Skeletal muscle tissue (tissue), 4 donors: ENCODE data around the gene PRKACG. TPM values are rescaled to one million over a fixed set of nuclear protein-coding genes. Genes with fewer than 3 reads are reported as not detected.

Experiments used
- H3K27ac ChIP-seq: one replicate; pipeline ENCODE4 v1.7.0; 2013; ENCODE audit warnings: mild to moderate bottlenecking, low read depth, low read length, inconsistent platforms
- H3K27me3 ChIP-seq, 3 donors: one replicate each; pipeline ENCODE4 v1.7.0; 2013; ENCODE audit warnings: low read length in 3 of 3; ENCODE audit not compliant: control insufficient read depth in 3 of 3, insufficient read depth in 3 of 3
- H3K36me3 ChIP-seq, 3 donors: one replicate each; pipeline ENCODE4 v1.7.0; 2013; ENCODE audit warnings: low read length in 3 of 3; ENCODE audit not compliant: control insufficient read depth in 3 of 3, insufficient read depth in 3 of 3
- H3K4me1 ChIP-seq, 3 donors: one replicate each; pipeline ENCODE4 v1.7.0; 2013; ENCODE audit warnings: low read length in 3 of 3, mild to moderate bottlenecking in 3 of 3; ENCODE audit not compliant: control insufficient read depth in 3 of 3, insufficient read depth in 3 of 3
- H3K4me3 ChIP-seq, 3 donors: one replicate each; pipeline ENCODE4 v1.7.0; 2013; ENCODE audit warnings: low read length in 3 of 3
- H3K9ac ChIP-seq, 3 donors: one replicate each; pipeline ENCODE4 v1.7.0; 2013; ENCODE audit warnings: low read length in 3 of 3, mild to moderate bottlenecking in 3 of 3, moderate library complexity in 2 of 3, low read depth in 1 of 3
- H3K9me3 ChIP-seq, 3 donors: one replicate each; pipeline ENCODE4 v1.7.0; 2013; ENCODE audit warnings: low read length in 3 of 3; ENCODE audit not compliant: control insufficient read depth in 3 of 3
- total RNA-seq: library from RNA; depleted of rRNA; stranded (reverse); fragments of >200 nt; gene quantifications from one replicate; pipeline ENCODE4 v1.2.3, GENCODE V29; 2014
- donor health status: Osteomylitis.

PRKACG gene
- total RNA-seq, 1 donor from 2014 or later = not detected

DNA sequence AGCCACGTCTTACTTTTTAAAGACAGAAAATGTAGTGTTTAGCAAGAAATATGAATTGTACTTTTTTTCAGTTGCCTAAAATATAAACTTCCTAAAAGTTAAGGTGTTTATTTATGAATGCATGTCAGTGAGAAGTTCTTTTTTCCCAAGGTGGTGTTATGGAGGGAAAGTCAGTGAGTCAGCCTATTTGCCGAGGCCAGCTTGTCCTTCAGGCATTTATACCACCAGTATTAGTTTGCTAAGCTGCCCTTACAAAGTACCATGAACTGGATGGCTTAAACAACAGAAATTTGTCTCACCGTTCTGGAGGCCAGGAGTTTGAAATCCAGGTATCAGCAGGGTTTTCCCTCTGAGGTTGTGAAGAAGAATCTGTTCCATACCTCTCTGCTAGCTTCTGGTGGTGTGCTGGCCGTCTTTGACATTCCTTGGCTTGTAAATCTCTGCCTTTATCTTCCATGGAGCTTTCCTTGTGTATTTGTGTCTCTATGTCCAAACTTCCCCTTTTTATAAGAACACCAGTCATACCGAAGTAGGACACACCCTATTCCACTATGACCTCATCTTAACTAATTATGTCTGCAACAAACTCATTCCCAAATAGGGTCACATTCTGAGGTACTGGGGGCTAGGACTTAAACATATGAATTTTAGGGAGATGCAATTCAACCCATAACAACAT lies 38.4 kb downstream of the PRKACG start:
- Histone ChIP-seq H3K9me3 (no peaks in the 10 kb centered on the region), H3K4me1 (peaks cover 10 to 13% (median 11%) of the 10 kb centered on the region in 3 donors), H3K4me3 (peak overlapping the region in 1 of 3 donors; percentile 32), H3K27me3 (no peaks in the 10 kb centered on the region), H3K9ac (no peak overlapping the region), H3K27ac (no peak overlapping the region), H3K36me3 (no peaks in the 10 kb centered on the region)

DNA sequence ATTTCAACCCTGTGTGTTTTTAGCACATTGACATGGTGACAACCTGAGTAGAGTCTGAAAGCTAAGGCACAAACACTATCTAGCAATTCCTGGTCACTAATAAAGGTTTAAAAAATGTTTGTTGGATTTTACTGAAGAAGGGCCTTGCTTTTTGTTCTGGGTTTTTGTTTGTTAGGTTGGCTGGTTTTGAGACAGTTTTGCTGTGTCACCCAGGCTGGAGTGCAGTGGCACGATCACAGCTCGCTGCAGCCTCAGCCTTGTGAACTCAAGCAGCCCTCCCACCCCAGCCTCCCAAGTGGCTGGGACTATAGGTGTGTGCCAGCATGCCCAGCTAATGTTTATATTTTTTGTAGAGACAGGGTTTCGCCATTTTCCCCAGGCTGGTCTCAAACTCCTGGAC lies 39.0 kb downstream of the PRKACG start:
- Histone ChIP-seq H3K4me3 (no peak overlapping the region), H3K36me3 (no peaks in the 10 kb centered on the region), H3K27me3 (no peaks in the 10 kb centered on the region), H3K9me3 (no peaks in the 10 kb centered on the region), H3K27ac (no peak overlapping the region), H3K4me1 (peaks cover 5 to 7% (median 5%) of the 10 kb centered on the region in 3 donors), H3K9ac (no peak overlapping the region)

- H3K4me1 ChIP-seq = peaks cover under 1 to 2% (median under 1%) of the 10 kb centered on the region in 3 donors
- no peaks in the 10 kb centered on the region for H3K36me3 ChIP-seq
- H3K27me3 ChIP-seq = no peaks in the 10 kb centered on the region
- no peak overlapping the region for H3K4me3 ChIP-seq
- H3K9ac ChIP-seq = no peak overlapping the region
- no peak overlapping the region for H3K27ac ChIP-seq
- H3K9me3 ChIP-seq = no peaks in the 10 kb centered on the region
Measured at GRCh38 chr9:68974431-68974830, 39.5 kb downstream of the PRKACG start.

- Histone ChIP-seq H3K9me3 (no peaks in the 10 kb centered on the region), H3K36me3 (no peaks in the 10 kb centered on the region), H3K9ac (no peak overlapping the region), H3K4me1 (no peaks in the 10 kb centered on the region), H3K27me3 (no peaks in the 10 kb centered on the region), H3K27ac (no peak overlapping the region), H3K4me3 (no peak overlapping the region)
Measured at GRCh38 chr9:68973619-68974018, 40.3 kb downstream of the PRKACG start.

DNA sequence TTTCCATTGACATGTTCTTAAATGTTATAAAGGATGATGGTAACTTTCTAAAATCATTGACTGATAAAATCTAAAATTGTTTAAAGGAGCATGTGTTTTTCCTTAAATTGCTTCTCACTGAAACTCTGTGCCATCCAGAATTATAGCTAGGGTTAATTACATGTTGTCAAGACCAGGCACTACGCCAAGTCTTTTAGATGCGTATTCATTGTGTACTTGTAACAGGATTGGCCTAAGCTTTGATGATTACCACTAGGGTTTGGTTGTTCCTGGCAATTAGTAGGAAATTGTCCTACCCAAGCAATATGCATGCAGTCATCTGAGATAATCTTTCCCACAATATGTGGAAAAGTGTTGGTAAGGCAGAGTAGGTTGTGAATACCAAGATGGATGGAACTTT lies 43.8 kb downstream of the PRKACG start:
- no peaks in the 10 kb centered on the region for H3K36me3 ChIP-seq
- H3K4me1 ChIP-seq = no peaks in the 10 kb centered on the region
- H3K9me3 ChIP-seq = no peaks in the 10 kb centered on the region
- no peak overlapping the region for H3K4me3 ChIP-seq
- no peaks in the 10 kb centered on the region for H3K27me3 ChIP-seq
- no peak overlapping the region for H3K27ac ChIP-seq
- H3K9ac ChIP-seq = no peak overlapping the region

GRCh38 chr9:68969538-68969937 lies 44.4 kb downstream of the PRKACG start:
- H3K4me1 ChIP-seq = no peaks in the 10 kb centered on the region
- no peak overlapping the region for H3K4me3 ChIP-seq
- H3K9ac ChIP-seq = no peak overlapping the region
- no peaks in the 10 kb centered on the region for H3K9me3 ChIP-seq
- no peaks in the 10 kb centered on the region for H3K27me3 ChIP-seq
- no peak overlapping the region for H3K27ac ChIP-seq
- H3K36me3 ChIP-seq = no peaks in the 10 kb centered on the region

- no peaks in the 10 kb centered on the region for H3K27me3 ChIP-seq
- H3K9me3 ChIP-seq = no peaks in the 10 kb centered on the region
- H3K27ac ChIP-seq = no peak overlapping the region
- H3K9ac ChIP-seq = no peak overlapping the region
- no peaks in the 10 kb centered on the region for H3K36me3 ChIP-seq
- no peak overlapping the region for H3K4me3 ChIP-seq
- H3K4me1 ChIP-seq = no peaks in the 10 kb centered on the region
Measured at GRCh38 chr9:68967800-68968199, 46.1 kb downstream of the PRKACG start.

DNA sequence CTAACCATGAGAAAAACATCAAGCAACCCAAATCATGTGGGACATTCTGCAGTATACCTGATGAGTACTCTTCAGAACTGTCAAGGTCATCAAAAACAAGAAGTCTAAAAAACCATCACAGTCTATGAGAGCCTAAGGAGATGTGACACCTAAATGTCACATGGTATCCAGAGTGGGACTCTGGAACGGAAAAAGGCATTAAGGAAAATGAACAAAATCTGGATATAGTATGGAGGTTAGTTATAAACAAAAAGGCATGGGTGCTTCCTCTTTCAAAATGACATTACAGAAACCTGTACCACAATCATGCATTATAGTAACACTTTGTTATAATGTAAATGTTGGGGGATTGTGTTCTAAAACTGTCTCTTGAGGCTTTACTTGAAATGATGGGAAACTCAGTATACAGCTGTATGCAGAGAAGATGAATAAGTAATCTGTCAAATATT lies 47.4 kb downstream of the PRKACG start:
- Histone ChIP-seq H3K27ac (no peak overlapping the region), H3K9ac (no peak overlapping the region), H3K4me1 (no peaks in the 10 kb centered on the region), H3K36me3 (no peaks in the 10 kb centered on the region), H3K27me3 (no peaks in the 10 kb centered on the region), H3K4me3 (no peak overlapping the region), H3K9me3 (no peaks in the 10 kb centered on the region)

DNA sequence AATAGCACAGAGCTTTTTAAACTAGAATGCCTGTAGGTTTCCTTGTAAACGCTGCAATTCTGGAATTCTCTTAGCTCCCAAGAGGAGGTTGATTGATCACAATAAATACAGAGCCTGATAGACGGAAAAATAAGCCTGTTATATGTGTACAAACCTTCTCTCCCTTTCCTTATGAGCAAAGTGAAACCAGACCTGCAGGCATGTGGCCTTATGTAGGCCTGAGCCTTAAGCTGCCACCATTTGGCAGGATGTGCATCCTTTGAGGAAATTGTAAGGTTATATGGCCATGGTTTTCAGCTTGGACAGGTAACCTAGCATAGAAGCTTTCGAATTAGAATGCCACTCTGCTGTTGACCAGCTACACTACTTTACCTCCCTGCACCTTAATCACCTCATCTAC lies 49.1 kb downstream of the PRKACG start:
- Histone ChIP-seq H3K4me1 (no peaks in the 10 kb centered on the region), H3K4me3 (no peak overlapping the region), H3K9ac (no peak overlapping the region), H3K9me3 (no peaks in the 10 kb centered on the region), H3K27me3 (no peaks in the 10 kb centered on the region), H3K27ac (no peak overlapping the region), H3K36me3 (no peaks in the 10 kb centered on the region)

DNA sequence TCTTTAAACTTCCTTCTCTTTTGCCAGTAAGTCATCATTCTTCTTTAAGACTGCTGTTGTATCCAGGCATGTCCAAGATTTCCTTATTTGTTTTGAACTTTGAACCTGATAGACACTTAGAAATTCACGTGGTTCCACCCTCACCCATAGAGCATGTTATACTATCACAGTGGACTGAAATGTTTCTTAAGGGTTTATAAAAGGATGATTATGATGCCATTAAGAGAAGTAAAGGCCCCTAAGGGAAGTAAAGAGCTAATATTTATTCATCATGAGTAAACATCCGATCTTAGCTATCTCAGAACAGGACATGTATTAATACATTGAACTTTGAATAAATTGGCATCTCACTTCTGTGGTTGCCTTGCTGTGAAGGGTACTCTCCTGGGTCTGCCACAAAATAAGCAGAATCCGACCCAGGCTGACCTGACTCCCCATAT lies 49.8 kb downstream of the PRKACG start:
- Histone ChIP-seq H3K9ac (no peak overlapping the region), H3K27ac (no peak overlapping the region), H3K4me1 (no peaks in the 10 kb centered on the region), H3K36me3 (no peaks in the 10 kb centered on the region), H3K4me3 (no peak overlapping the region), H3K9me3 (no peaks in the 10 kb centered on the region), H3K27me3 (no peaks in the 10 kb centered on the region)
